CD4-positive, alpha-beta T cell treated with Interleukin-4 for 4 hours (primary cell): Measurements from ENCODE around the gene MYBPH.

ENCODE experiments used
- DNase-seq: peaks from one replicate; pipeline ENCODE4 v3.0.0-alpha.2; 2020

Gene MYBPH

GRCh38 chr1:203178083-203178482 lies 2.5 kb upstream of the MYBPH start:
- no peak for DNase-seq

- DNase-seq: no peak
These were observed 1.9 kb upstream of the MYBPH start for GRCh38 chr1:203177470-203178039.

GRCh38 chr1:203177036-203177405 lies 1.4 kb upstream of the MYBPH start:
- no peak for DNase-seq

GRCh38 chr1:203176273-203177035 lies 828 bp upstream of the MYBPH start:
- DNase-seq: no peak

GRCh38 chr1:203175827-203176241 lies 208 bp upstream of the MYBPH start:
- DNase-seq: no peak

- no peak for DNase-seq
These were observed 1.2 kb downstream of the MYBPH start for GRCh38 chr1:203174324-203174985.

- DNase-seq: no peak
These were observed 2.1 kb downstream of the MYBPH start for GRCh38 chr1:203173566-203173965.

- no peak for DNase-seq
These were observed 2.5 kb downstream of the MYBPH start for GRCh38 chr1:203173011-203173555.

- peak; percentile 4 for DNase-seq
These were observed 3.2 kb downstream of the MYBPH start for GRCh38 chr1:203172184-203173010.

GRCh38 chr1:203171341-203172183 lies 4.1 kb downstream of the MYBPH start:
- DNase-seq: no peak

- no peak for DNase-seq
These were observed 4.8 kb downstream of the MYBPH start for GRCh38 chr1:203170625-203171330.

GRCh38 chr1:203169770-203170520 lies 5.7 kb downstream of the MYBPH start:
- DNase-seq: no peak

- DNase-seq: no peak
These were observed 6.6 kb downstream of the MYBPH start for GRCh38 chr1:203168991-203169390.

GRCh38 chr1:203168256-203168786 lies 7.3 kb downstream of the MYBPH start:
- no peak for DNase-seq

GRCh38 chr1:203167913-203168200 lies 7.8 kb downstream of the MYBPH start:
- DNase-seq: no peak

- DNase-seq: no peak
These were observed 8.4 kb downstream of the MYBPH start for GRCh38 chr1:203167026-203167912.

- no peak for DNase-seq
These were observed 9.3 kb downstream of the MYBPH start for GRCh38 chr1:203166192-203166940.

GRCh38 chr1:203165800-203166161 lies 9.8 kb downstream of the MYBPH start:
- no peak for DNase-seq
